H9 (cell line): ENCODE results near the gene TMEM242. TPM values are rescaled to one million over a fixed set of nuclear protein-coding genes. Genes with fewer than 3 reads are reported as not detected.

Source experiments
- DNase-seq: peaks from one replicate; pipeline ENCODE4 v3.0.0-alpha.2; 2017
- H2AFZ ChIP-seq: one replicate; pipeline ENCODE4 v1.6.1; 2013; ENCODE audit warnings: mild to moderate bottlenecking, low read length, control low read depth, moderate library complexity
- H2AK5ac ChIP-seq: 2 replicates; pipeline ENCODE4 v1.6.1; 2013; ENCODE audit warnings: low read length, control low read depth, mixed read lengths; ENCODE audit not compliant: insufficient read length
- H2BK120ac ChIP-seq: one replicate; pipeline ENCODE4 v1.6.1; 2013; ENCODE audit warnings: low read depth, mild to moderate bottlenecking, low read length, control low read depth, inconsistent platforms; ENCODE audit not compliant: poor library complexity, severe bottlenecking
- H2BK12ac ChIP-seq: 2 replicates; pipeline ENCODE4 v1.6.1; 2013; ENCODE audit warnings: low read length, control low read depth, mixed read lengths, low read depth; ENCODE audit not compliant: insufficient read length
- H2BK15ac ChIP-seq: 2 replicates; pipeline ENCODE4 v1.6.1; 2013; ENCODE audit warnings: low read depth, low read length, control low read depth
- H2BK20ac ChIP-seq: one replicate; pipeline ENCODE4 v1.6.1; 2013; ENCODE audit warnings: low read depth, mild to moderate bottlenecking, low read length, control low read depth, inconsistent platforms; ENCODE audit not compliant: poor library complexity, severe bottlenecking
- H2BK5ac ChIP-seq: 2 replicates; pipeline ENCODE4 v1.6.1; 2013; ENCODE audit warnings: low read length, control low read depth, mixed read lengths; ENCODE audit not compliant: insufficient read length
- H3K14ac ChIP-seq: 2 replicates; pipeline ENCODE4 v1.6.1; 2013; ENCODE audit warnings: low read length, control low read depth; ENCODE audit not compliant: insufficient read depth
- H3K18ac ChIP-seq: 2 replicates; pipeline ENCODE4 v1.6.1; 2013; ENCODE audit warnings: low read depth, mild to moderate bottlenecking, mixed read lengths, low read length, control low read depth; ENCODE audit not compliant: insufficient read length
- H3K23ac ChIP-seq: 2 replicates; pipeline ENCODE4 v1.6.1; 2013; ENCODE audit warnings: low read length, control low read depth, mixed read lengths, low read depth; ENCODE audit not compliant: insufficient read length
- H3K23me2 ChIP-seq: 2 replicates; pipeline ENCODE4 v1.6.1; 2013; ENCODE audit warnings: low read depth, mild to moderate bottlenecking, mixed read lengths, low read length, control low read depth; ENCODE audit not compliant: insufficient read length, poor library complexity, severe bottlenecking
- H3K27ac ChIP-seq: 2 replicates; pipeline ENCODE4 v1.5.1; 2013; ENCODE audit warnings: low read length, control low read depth, mixed read lengths, low read depth; ENCODE audit not compliant: insufficient read length
- H3K27me3 ChIP-seq: 2 replicates; pipeline ENCODE4 v1.6.1; 2013; ENCODE audit warnings: low read length, control low read depth, inconsistent platforms; ENCODE audit not compliant: insufficient read depth
- H3K4ac ChIP-seq: 2 replicates; pipeline ENCODE4 v1.6.1; 2013; ENCODE audit warnings: low read depth, mild to moderate bottlenecking, control low read depth, inconsistent platforms, low read length, moderate library complexity
- H3K4me1 ChIP-seq: 2 replicates; pipeline ENCODE4 v1.6.1; 2013; ENCODE audit warnings: low read length, control low read depth, inconsistent platforms; ENCODE audit not compliant: insufficient read depth
- H3K4me2 ChIP-seq: 2 replicates; pipeline ENCODE4 v1.6.1; 2013; ENCODE audit warnings: low read length, control low read depth, mixed read lengths; ENCODE audit not compliant: insufficient read length, insufficient read depth
- H3K56ac ChIP-seq: 2 replicates; pipeline ENCODE4 v1.6.1; 2013; ENCODE audit warnings: low read depth, mild to moderate bottlenecking, mixed read lengths, low read length, control low read depth; ENCODE audit not compliant: insufficient read length
- H3K79me1 ChIP-seq: 2 replicates; pipeline ENCODE4 v1.6.1; 2013; ENCODE audit warnings: low read depth, mild to moderate bottlenecking, moderate library complexity, low read length, control low read depth, inconsistent platforms; ENCODE audit not compliant: insufficient read depth, poor library complexity, severe bottlenecking
- H3K79me2 ChIP-seq: 2 replicates; pipeline ENCODE4 v1.6.1; 2013; ENCODE audit warnings: low read length, control low read depth, inconsistent platforms; ENCODE audit not compliant: insufficient read depth
- H3K9ac ChIP-seq: 2 replicates; pipeline ENCODE4 v1.6.1; 2013; ENCODE audit warnings: low read length, control low read depth, mixed read lengths; ENCODE audit not compliant: insufficient read length; ENCODE audit errors: extremely low read depth
- H3K9me3 ChIP-seq: one replicate; pipeline ENCODE4 v1.6.1; 2013; ENCODE audit warnings: low read depth, low read length, inconsistent platforms; ENCODE audit not compliant: control insufficient read depth
- H3T11ph ChIP-seq: one replicate; pipeline ENCODE4 v1.6.1; 2013; ENCODE audit warnings: mild to moderate bottlenecking, low read length, control low read depth, inconsistent platforms
- H4K20me1 ChIP-seq: one replicate; pipeline ENCODE4 v1.6.1; 2013; ENCODE audit not compliant: control insufficient read depth, insufficient read length, insufficient read depth
- H4K5ac ChIP-seq: 2 replicates; pipeline ENCODE4 v1.6.1; 2013; ENCODE audit warnings: low read depth, mild to moderate bottlenecking, mixed read lengths, low read length, control low read depth; ENCODE audit not compliant: insufficient read length
- H4K8ac ChIP-seq: replicated peaks from 2 replicates; pipeline ENCODE4 v1.6.1; 2013; ENCODE audit warnings: low read length, control low read depth, mixed read lengths, low read depth; ENCODE audit not compliant: insufficient read length
- H4K91ac ChIP-seq: 2 replicates; pipeline ENCODE4 v1.6.1; 2013; ENCODE audit warnings: low read depth, mild to moderate bottlenecking, moderate library complexity, mixed read lengths, low read length, control low read depth; ENCODE audit not compliant: insufficient read length
- H3K27ac Mint-ChIP-seq, 3 experiments: 2 replicates in 2 of 3; 3 replicates in 1 of 3; pipeline ENCODE4 v1.8.0; 2020 to 2021; ENCODE audit warnings: mixed read lengths in 3 of 3, mild to moderate bottlenecking in 1 of 3, moderate library complexity in 1 of 3
- H3K27me3 Mint-ChIP-seq: 2 replicates; pipeline ENCODE4 v1.8.0; 2021; ENCODE audit warnings: low read depth, mild to moderate bottlenecking, moderate library complexity, mixed read lengths
- H3K36me3 Mint-ChIP-seq, 3 experiments: 2 replicates in 2 of 3; 3 replicates in 1 of 3; pipeline ENCODE4 v1.8.0; 2020 to 2021; ENCODE audit warnings: low read depth in 3 of 3, mixed read lengths in 3 of 3; ENCODE audit not compliant: insufficient read depth in 1 of 3
- H3K4me1 Mint-ChIP-seq, 2 experiments: 2 replicates each; pipeline ENCODE4 v1.8.0; 2020; ENCODE audit warnings: mixed read lengths in 2 of 2
- H3K4me3 Mint-ChIP-seq, 2 experiments: 2 replicates in 1 of 2; 3 replicates in 1 of 2; pipeline ENCODE4 v1.8.0; 2020 to 2021; ENCODE audit warnings: mild to moderate bottlenecking in 2 of 2, mixed read lengths in 2 of 2, moderate library complexity in 1 of 2
- H3K9me3 Mint-ChIP-seq, 2 experiments: 2 replicates in 1 of 2; 3 replicates in 1 of 2; pipeline ENCODE4 v1.8.0; 2020; ENCODE audit warnings: mild to moderate bottlenecking in 2 of 2, mixed read lengths in 2 of 2, moderate library complexity in 1 of 2
- CTCF ChIP-seq: fragments of 200-600 bp; sonication (generic); conservative IDR thresholded peaks from 3 replicates; pipeline ENCODE4 v1.8.0; 2021; ENCODE audit warnings: antibody characterized with exemption, mild to moderate bottlenecking
- WGBS: extraction: QIAGEN DNeasy Blood & Tissue Kit; methylation state at CpG from one replicate; pipeline ENCODE4 v1.1.7; 2013; ENCODE audit warnings: missing lambda C conversion rate, low lambda C conversion rate, mixed read lengths; ENCODE audit not compliant: insufficient read length; ENCODE audit errors: extremely low coverage; 5-methylcytosine and 5-hydroxymethylcytosine counted together
- total RNA-seq: library from RNA; stranded (reverse); gene quantifications from 2 replicates; pipeline ENCODE4 v1.2.1, GENCODE V29; 2021

TMEM242 gene
- total RNA-seq, 1 experiment from 2014 or later = 10.5 TPM

- no peak overlapping the region for H4K8ac ChIP-seq
- no CpG with 5 or more reads among the region's 11 CpGs for WGBS
- no peak for TF ChIP-seq CTCF
- no peak overlapping the region for H2BK15ac ChIP-seq
- H3K4me2 ChIP-seq = no peak overlapping the region
- H3K27ac Mint-ChIP-seq = no peak overlapping the region
- H2AFZ ChIP-seq = no peak overlapping the region
- no peaks in the 10 kb centered on the region for H3K79me1 ChIP-seq
- H3T11ph ChIP-seq = no peak overlapping the region
- no peak overlapping the region for H2BK120ac ChIP-seq
- H3K9me3 Mint-ChIP-seq = no peaks in the 10 kb centered on the region; a peak in 1 of 5 replicates
- peaks cover 12% of the 10 kb centered on the region for H3K27me3 Mint-ChIP-seq
- H4K5ac ChIP-seq = no peak overlapping the region
- no peak overlapping the region for H3K4ac ChIP-seq
- no peak overlapping the region for H2AK5ac ChIP-seq
- no peak overlapping the region for H3K14ac ChIP-seq
- no peak overlapping the region for H2BK5ac ChIP-seq
- no peak overlapping the region for H2BK20ac ChIP-seq
- H3K36me3 Mint-ChIP-seq = no peaks in the 10 kb centered on the region
- no peaks in the 10 kb centered on the region for H4K20me1 ChIP-seq
- H3K27me3 ChIP-seq = no peaks in the 10 kb centered on the region
- H4K91ac ChIP-seq = no peak overlapping the region
- no peak for DNase-seq
- H3K9me3 ChIP-seq = no peaks in the 10 kb centered on the region
- no peaks in the 10 kb centered on the region for H3K79me2 ChIP-seq
- H3K4me3 Mint-ChIP-seq = no peak overlapping the region
- no peak overlapping the region for H2BK12ac ChIP-seq
- no peak overlapping the region for H3K9ac ChIP-seq
- H3K4me1 Mint-ChIP-seq = no peaks in the 10 kb centered on the region
- H3K27ac ChIP-seq = no peak overlapping the region
- H3K56ac ChIP-seq = no peak overlapping the region
- no peak overlapping the region for H3K18ac ChIP-seq
- H3K23me2 ChIP-seq = no peaks in the 10 kb centered on the region
- no peaks in the 10 kb centered on the region for H3K4me1 ChIP-seq
- no peak overlapping the region for H3K23ac ChIP-seq
Observed at GRCh38 chr6:157258878-157259277, 64.4 kb downstream of the TMEM242 start.
